NOMO-1 (cell line): ENCODE results near the gene BDH1.
"Not testable (repeated sequence)": the region's sequence is repeated elsewhere in the genome, so short reads cannot be mapped to it uniquely, and the experiment has no call there.

Experiments used
- DNase-seq, 2 experiments: peaks; one replicate each; lab custom pipeline; 2025; ENCODE audit not compliant: unreplicated experiment in 2 of 2; lab: John Stamatoyannopoulos, UW

The BDH1 gene

GRCh38 chr3:197555281-197556261 is at the start of gene BDH1:
TSS of gene BDH1 (minus strand) at chr3:197555968. CDS start at chr3:197546443, 9,525 bp downstream.
- DNase-seq = peak; percentile 62 to 82

GRCh38 chr3:197603317-197603933 is 47.7 kb upstream of the BDH1 start:
- DNase-seq = no peak

GRCh38 chr3:197602351-197602750 is 46.6 kb upstream of the BDH1 start:
- DNase-seq = not testable (repeated sequence)

- not testable (repeated sequence) for DNase-seq
These were observed 45.7 kb upstream of the BDH1 start for GRCh38 chr3:197601566-197601840.

GRCh38 chr3:197600796-197601565 is 45.2 kb upstream of the BDH1 start:
- no peak for DNase-seq

- DNase-seq = no peak
These were observed 43.5 kb upstream of the BDH1 start for GRCh38 chr3:197599089-197599765.

- DNase-seq = no peak
These were observed 42.7 kb upstream of the BDH1 start for GRCh38 chr3:197598404-197598980.

- DNase-seq = no peak
These were observed 41.6 kb upstream of the BDH1 start for GRCh38 chr3:197597335-197597734.

- no peak for DNase-seq
These were observed 39.9 kb upstream of the BDH1 start for GRCh38 chr3:197595470-197596185.

- no peak for DNase-seq
These were observed 37.2 kb upstream of the BDH1 start for GRCh38 chr3:197593046-197593380.

- DNase-seq = no peak
These were observed 36.7 kb upstream of the BDH1 start for GRCh38 chr3:197592361-197593045.

GRCh38 chr3:197591816-197592215 is 36.0 kb upstream of the BDH1 start:
- DNase-seq = no peak

GRCh38 chr3:197590313-197590962 is 34.7 kb upstream of the BDH1 start:
- no peak for DNase-seq

GRCh38 chr3:197589545-197589944 is 33.8 kb upstream of the BDH1 start:
- DNase-seq = no peak

- DNase-seq = not testable (repeated sequence)
These were observed 31.0 kb upstream of the BDH1 start for GRCh38 chr3:197586768-197587167.

- no peak for DNase-seq
These were observed 30.4 kb upstream of the BDH1 start for GRCh38 chr3:197586181-197586580.

- no peak for DNase-seq
These were observed 29.0 kb upstream of the BDH1 start for GRCh38 chr3:197584733-197585132.

- DNase-seq = no peak
These were observed 27.6 kb upstream of the BDH1 start for GRCh38 chr3:197583371-197583770.

GRCh38 chr3:197580253-197580691 is 24.5 kb upstream of the BDH1 start:
- DNase-seq = no peak
